HG03558 (cell line): ENCODE data around the gene TSPEAR.
"Not testable (repeated sequence)": the region's sequence is repeated elsewhere in the genome, so short reads cannot be mapped to it uniquely, and the experiment has no call there.

ENCODE experiments used
- ATAC-seq: cut with Tn5 transposase; IDR thresholded peaks from one replicate; pipeline ENCODE4 v1.9.1; 2021; ENCODE audit warnings: moderate number of reproducible peaks; ENCODE audit not compliant: unreplicated experiment; ENCODE audit errors: extremely low read depth

TSPEAR gene

GRCh38 chr21:44564099-44564498 lies 147.3 kb downstream of the TSPEAR start:
- ATAC-seq: no peak

- ATAC-seq: no peak
These were observed 152.7 kb downstream of the TSPEAR start, which contains the start of gene KRTAP10-3 for GRCh38 chr21:44558695-44559094. Gene KRTAP10-3, minus strand, starts transcription at chr21:44558795. Its CDS starts 80 bp downstream, at chr21:44558715.

GRCh38 chr21:44558329-44558675 lies 153.1 kb downstream of the TSPEAR start:
- not testable (repeated sequence) for ATAC-seq

GRCh38 chr21:44557491-44558328 lies 153.7 kb downstream of the TSPEAR start:
- no peak for ATAC-seq

GRCh38 chr21:44556879-44557278 lies 154.5 kb downstream of the TSPEAR start:
- ATAC-seq: no peak

- ATAC-seq: no peak
These were observed 156.0 kb downstream of the TSPEAR start for GRCh38 chr21:44555200-44555875.

- ATAC-seq: no peak
These were observed 158.7 kb downstream of the TSPEAR start for GRCh38 chr21:44552681-44553080.

GRCh38 chr21:44552136-44552535 lies 159.2 kb downstream of the TSPEAR start:
- ATAC-seq: no peak

- no peak for ATAC-seq
These were observed 159.9 kb downstream of the TSPEAR start, which contains the start of gene KRTAP10-2 for GRCh38 chr21:44551340-44551961. Gene KRTAP10-2, minus strand, starts transcription at chr21:44551505. Its CDS starts 47 bp downstream, at chr21:44551458.

GRCh38 chr21:44550807-44551206 lies 160.6 kb downstream of the TSPEAR start:
- ATAC-seq: no peak

GRCh38 chr21:44550285-44550684 lies 161.1 kb downstream of the TSPEAR start:
- not testable (repeated sequence) for ATAC-seq

- ATAC-seq: no peak
These were observed 161.7 kb downstream of the TSPEAR start for GRCh38 chr21:44549525-44550211.

GRCh38 chr21:44548922-44549321 lies 162.4 kb downstream of the TSPEAR start:
- no peak for ATAC-seq

GRCh38 chr21:44548381-44548780 lies 163.0 kb downstream of the TSPEAR start:
- no peak for ATAC-seq

GRCh38 chr21:44547656-44548331 lies 163.6 kb downstream of the TSPEAR start:
- no peak for ATAC-seq

- ATAC-seq: no peak
These were observed 166.8 kb downstream of the TSPEAR start for GRCh38 chr21:44544566-44544965.

GRCh38 chr21:44542716-44543115 lies 168.7 kb downstream of the TSPEAR start:
- no peak for ATAC-seq

GRCh38 chr21:44540741-44541288 lies 170.6 kb downstream of the TSPEAR start:
- ATAC-seq: no peak

- no peak for ATAC-seq
These were observed 171.2 kb downstream of the TSPEAR start, which contains the start of gene KRTAP10-1 for GRCh38 chr21:44539991-44540666. Gene KRTAP10-1, minus strand, starts transcription at chr21:44540195. Its CDS starts 45 bp downstream, at chr21:44540150.
